T-cell (primary cell): ENCODE results near the gene NUP210. TPM values are rescaled to one million over a fixed set of nuclear protein-coding genes. Genes with fewer than 3 reads are reported as not detected.

Experiments
- ATAC-seq, 4 experiments: fragments of 200-7000 bp in 3 of 4; fragments of 150-1000 bp in 1 of 4; cut with Tn5 transposase; replicated peaks in 1 of 4; 1 replicate in 3 of 4; 2 replicates in 1 of 4; pipeline ENCODE4 v1.10.0; 2021; ENCODE audit warnings: moderate library complexity in 3 of 4, mild to moderate bottlenecking in 2 of 4, moderate number of reproducible peaks in 1 of 4
- CTCF ChIA-PET, 2 donors: fragments of 300-600 bp; sonication (Branson Sonifier 250); formaldehyde crosslinking; loops; one replicate each; lab custom pipeline; 2022; ENCODE audit warnings: antibody characterized with exemption in 2 of 2; lab: Charles Lee
- POLR2A ChIA-PET, 2 donors: fragments of 300-600 bp; sonication (Branson Sonifier 250); formaldehyde crosslinking; loops; one replicate each; lab custom pipeline; 2022; ENCODE audit warnings: antibody characterized with exemption in 2 of 2; lab: Charles Lee
- DNase-seq, 35 experiments: peaks; one replicate each; pipeline versions ENCODE4 v3.0.0 to v3.0.0-alpha.2; 2013 to 2023
- H3K27ac ChIP-seq: one replicate; pipeline ENCODE4 v1.5.1; 2013; ENCODE audit warnings: low read length
- H3K27me3 ChIP-seq, 2 experiments: replicated peaks in 1 of 2; 1 replicate in 1 of 2; 2 replicates in 1 of 2; pipeline versions ENCODE4 v1.6.1 to v1.7.0; 2013; ENCODE audit warnings: low read length in 1 of 2, mixed read lengths in 1 of 2; ENCODE audit not compliant: control insufficient read depth in 2 of 2, insufficient read depth in 2 of 2; ENCODE audit errors: extremely low read depth in 1 of 2
- H3K36me3 ChIP-seq, 2 donors: 1 replicate in 1 of 2; 2 replicates in 1 of 2; pipeline versions ENCODE4 v1.6.1 to v1.7.0; 2013; ENCODE audit warnings: low read length in 1 of 2; ENCODE audit not compliant: control insufficient read depth in 2 of 2, insufficient read depth in 1 of 2; ENCODE audit errors: extremely low read depth in 1 of 2
- H3K4me1 ChIP-seq, 2 experiments: 1 replicate in 1 of 2; 2 replicates in 1 of 2; pipeline versions ENCODE4 v1.6.1 to v1.7.0; 2013; ENCODE audit warnings: low read length in 2 of 2, mixed read lengths in 1 of 2; ENCODE audit not compliant: insufficient read depth in 2 of 2, control insufficient read depth in 1 of 2; ENCODE audit errors: extremely low read depth in 1 of 2
- H3K4me3 ChIP-seq, 2 donors: 1 replicate in 1 of 2; 2 replicates in 1 of 2; pipeline versions ENCODE4 v1.5.1 to v1.7.0; 2013; ENCODE audit warnings: mild to moderate bottlenecking in 2 of 2, low read length in 1 of 2, moderate library complexity in 1 of 2; ENCODE audit not compliant: control insufficient read depth in 1 of 2; ENCODE audit errors: extremely low read depth in 1 of 2
- H3K9me3 ChIP-seq: 2 replicates; pipeline ENCODE4 v1.7.0; 2013
- H3K27ac Mint-ChIP-seq, 2 donors: one replicate each; pipeline ENCODE4 v1.8.0; 2020 to 2021; ENCODE audit warnings: mild to moderate bottlenecking in 2 of 2, mixed read lengths in 2 of 2
- H3K27me3 Mint-ChIP-seq, 2 donors: one replicate each; pipeline ENCODE4 v1.8.0; 2021 to 2022; ENCODE audit warnings: mixed read lengths in 2 of 2
- H3K36me3 Mint-ChIP-seq: one replicate; pipeline ENCODE4 v1.8.0; 2021; ENCODE audit warnings: mixed read lengths
- H3K4me1 Mint-ChIP-seq, 3 donors: one replicate each; pipeline ENCODE4 v1.8.0; 2020 to 2022; ENCODE audit warnings: mixed read lengths in 3 of 3, mild to moderate bottlenecking in 1 of 3
- H3K4me3 Mint-ChIP-seq, 3 donors: one replicate each; pipeline ENCODE4 v1.8.0; 2020 to 2022; ENCODE audit warnings: mild to moderate bottlenecking in 3 of 3, mixed read lengths in 3 of 3, moderate library complexity in 3 of 3
- H3K9me3 Mint-ChIP-seq, 3 donors: one replicate each; pipeline ENCODE4 v1.8.0; 2020 to 2022; ENCODE audit warnings: mixed read lengths in 3 of 3
- WGBS: methylation state at CpG from one replicate; pipeline ENCODE4 v1.1.5; 2013; ENCODE audit warnings: missing lambda C conversion rate; ENCODE audit not compliant: insufficient coverage; 5-methylcytosine and 5-hydroxymethylcytosine counted together
- total RNA-seq, 35 experiments: library from RNA in 6 of 35; stranded (reverse) in 6 of 35; fragments of 120-200 nt in 1 of 35; gene quantifications; one replicate each; pipeline versions ENCODE4 v1.2.1 to v1.2.4 and lab custom pipeline; 2013 to 2026

The NUP210 gene
- total RNA-seq, 5 donors from 2014 or later (not counting 1 experiment from before 2014, with no cell fraction given), result 117 to 148 (median 125) TPM

- H3K4me3 ChIP-seq, result no peak overlapping the region
- H3K4me1 ChIP-seq, result peaks cover 15 to 17% of the 10 kb centered on the region in 2 experiments
- Mint-ChIP-seq H3K9me3 (no peaks in the 10 kb centered on the region), H3K27me3 (no peaks in the 10 kb centered on the region), H3K27ac (peak overlapping the region; percentile 83 to 89), H3K4me3 (no peak overlapping the region), H3K4me1 (peaks cover 32 to 41% (median 39%) of the 10 kb centered on the region in 3 donors), H3K36me3 (peaks cover 65% of the 10 kb centered on the region)
- ChIA-PET POLR2A (interaction anchor here in 1 of 2 donors (0.6 kb wide), 1 partner anchor 283 kb away, joined by 4 read pairs; no protein-coding TSS in a partner anchor), CTCF (no interaction called here)
- no peaks in the 10 kb centered on the region for H3K9me3 ChIP-seq
- H3K27ac ChIP-seq, result no peak overlapping the region
- H3K27me3 ChIP-seq, result no peaks in the 10 kb centered on the region
- WGBS, result no CpG with 5 or more reads among the region's 5 CpGs
- ATAC-seq (no peak), DNase-seq (no peak)
- H3K36me3 ChIP-seq, result peaks cover 41 to 95% of the 10 kb centered on the region in 2 donors
These were observed 66.6 kb downstream of the NUP210 start for GRCh38 chr3:13353506-13353905.

GRCh38 chr3:13352621-13353131 is 67.4 kb downstream of the NUP210 start:
- Mint-ChIP-seq H3K4me3 (no peak overlapping the region), H3K27me3 (no peaks in the 10 kb centered on the region), H3K9me3 (no peaks in the 10 kb centered on the region), H3K27ac (peak overlapping the region; percentile 89 to 92), H3K4me1 (peaks cover 40 to 49% (median 47%) of the 10 kb centered on the region in 3 donors), H3K36me3 (peaks cover 61% of the 10 kb centered on the region)
- ChIA-PET CTCF (interaction anchor here in 1 of 2 donors (1.3 kb wide), 1 partner anchor 100 kb away, joined by 6 read pairs; no protein-coding TSS in a partner anchor), POLR2A (no interaction called here)
- 42% methylated on average over 5 of the region's 7 CpGs for WGBS
- DNase-seq, result peak in 1 of 35 experiments; percentile 23
- Histone ChIP-seq H3K4me1 (peaks cover 24 to 25% of the 10 kb centered on the region in 2 experiments), H3K36me3 (peaks cover 33 to 94% of the 10 kb centered on the region in 2 donors), H3K9me3 (no peaks in the 10 kb centered on the region), H3K27me3 (no peaks in the 10 kb centered on the region), H3K27ac (no peak overlapping the region), H3K4me3 (no peak overlapping the region)
- peak in 2 of 4 experiments; percentile 35 to 52 for ATAC-seq

GRCh38 chr3:13349823-13350222 is 70.3 kb downstream of the NUP210 start:
- no peak overlapping the region for H3K4me3 ChIP-seq
- H3K36me3 ChIP-seq, result peaks cover 15 to 88% of the 10 kb centered on the region in 2 donors
- Mint-ChIP-seq H3K4me1 (peaks cover 56 to 66% (median 58%) of the 10 kb centered on the region in 3 donors), H3K9me3 (no peaks in the 10 kb centered on the region), H3K36me3 (peaks cover 60% of the 10 kb centered on the region), H3K27me3 (no peaks in the 10 kb centered on the region), H3K4me3 (peak overlapping the region in 1 of 3 donors; percentile 69), H3K27ac (peak overlapping the region; percentile 97 to 99)
- WGBS, result 53% methylated on average over 2 of the region's 3 CpGs
- H3K27ac ChIP-seq, result peak overlapping the region; percentile 58
- ATAC-seq (no peak), DNase-seq (no peak)
- POLR2A ChIA-PET, result no interaction called here
- peaks cover 37 to 54% of the 10 kb centered on the region in 2 experiments for H3K4me1 ChIP-seq
- H3K9me3 ChIP-seq, result no peaks in the 10 kb centered on the region
- CTCF ChIA-PET, result interaction anchor here in 1 of 2 donors (3.1 kb wide), 1 partner anchor 103 kb away, joined by 17 read pairs; no protein-coding TSS in a partner anchor
- H3K27me3 ChIP-seq, result no peaks in the 10 kb centered on the region

GRCh38 chr3:13348661-13349396 is 71.3 kb downstream of the NUP210 start:
- H3K27ac ChIP-seq, result peak overlapping the region; percentile 58
- H3K4me1 ChIP-seq, result peaks cover 37 to 64% of the 10 kb centered on the region in 2 experiments
- no peaks in the 10 kb centered on the region for H3K9me3 Mint-ChIP-seq
- WGBS, result 9% methylated on average over 6 of the region's 13 CpGs
- peak; percentile 37 to 53 (median 51) for ATAC-seq
- ChIA-PET CTCF (interaction anchor here (0.6 to 3.1 kb wide), 3 partner anchors 56 to 104 kb away, joined by 3 to 17 read pairs (median 5); no protein-coding TSS in a partner anchor), POLR2A (no interaction called here)
- peak in 26 of 35 experiments; percentile 9 to 53 (median 31) for DNase-seq
- no peaks in the 10 kb centered on the region for H3K27me3 Mint-ChIP-seq
- H3K9me3 ChIP-seq, result no peaks in the 10 kb centered on the region
- peak overlapping the region in 1 of 2 donors; percentile 44 for H3K4me3 ChIP-seq
- peaks cover 55 to 71% (median 64%) of the 10 kb centered on the region in 3 donors for H3K4me1 Mint-ChIP-seq
- peaks cover 9 to 88% of the 10 kb centered on the region in 2 donors for H3K36me3 ChIP-seq
- no peaks in the 10 kb centered on the region for H3K27me3 ChIP-seq
- H3K36me3 Mint-ChIP-seq, result peaks cover 59% of the 10 kb centered on the region
- H3K4me3 Mint-ChIP-seq, result peak overlapping the region; percentile 65 to 72 (median 69)
- peak overlapping the region; percentile 97 to 99 for H3K27ac Mint-ChIP-seq

- no peak for ATAC-seq
- no peak for DNase-seq
- peaks cover 7 to 87% of the 10 kb centered on the region in 2 donors for H3K36me3 ChIP-seq
- peak overlapping the region in 2 of 3 donors; percentile 69 to 72 for H3K4me3 Mint-ChIP-seq
- H3K4me3 ChIP-seq, result no peak overlapping the region
- peak overlapping the region; percentile 33 for H3K27ac ChIP-seq
- no CpG with 5 or more reads among the region's 3 CpGs for WGBS
- no peaks in the 10 kb centered on the region for H3K27me3 Mint-ChIP-seq
- POLR2A ChIA-PET, result no interaction called here
- H3K27me3 ChIP-seq, result no peaks in the 10 kb centered on the region
- peaks cover 56% of the 10 kb centered on the region for H3K36me3 Mint-ChIP-seq
- peaks cover 55 to 70% (median 59%) of the 10 kb centered on the region in 3 donors for H3K4me1 Mint-ChIP-seq
- CTCF ChIA-PET, result interaction anchor here (0.6 to 3.1 kb wide), 3 partner anchors 78 to 104 kb away, joined by 5 to 17 read pairs (median 7); no protein-coding TSS in a partner anchor
- no peaks in the 10 kb centered on the region for H3K9me3 Mint-ChIP-seq
- peaks cover 37 to 71% of the 10 kb centered on the region in 2 experiments for H3K4me1 ChIP-seq
- H3K27ac Mint-ChIP-seq, result peak overlapping the region; percentile 97 to 99
- no peaks in the 10 kb centered on the region for H3K9me3 ChIP-seq
These were observed 72.0 kb downstream of the NUP210 start for GRCh38 chr3:13348100-13348499.

GRCh38 chr3:13347390-13347950 is 72.7 kb downstream of the NUP210 start:
- Mint-ChIP-seq H3K9me3 (no peaks in the 10 kb centered on the region), H3K27ac (peak overlapping the region; percentile 97 to 99), H3K4me1 (peaks cover 52 to 64% (median 53%) of the 10 kb centered on the region in 3 donors), H3K27me3 (no peaks in the 10 kb centered on the region), H3K4me3 (peak overlapping the region in 1 of 3 donors; percentile 69), H3K36me3 (peaks cover 55% of the 10 kb centered on the region)
- ChIA-PET POLR2A (no interaction called here), CTCF (interaction anchor here (1.6 to 2.5 kb wide), 2 partner anchors 105 kb away, joined by 7 to 47 read pairs; no protein-coding TSS in a partner anchor)
- peaks cover 11 to 87% of the 10 kb centered on the region in 2 donors for H3K36me3 ChIP-seq
- H3K27ac ChIP-seq, result peak overlapping the region; percentile 33
- WGBS, result 85% methylated on average over 12 of the region's 15 CpGs
- no peak overlapping the region for H3K4me3 ChIP-seq
- peaks cover 37 to 71% of the 10 kb centered on the region in 2 experiments for H3K4me1 ChIP-seq
- no peaks in the 10 kb centered on the region for H3K9me3 ChIP-seq
- no peak for DNase-seq
- H3K27me3 ChIP-seq, result no peaks in the 10 kb centered on the region
- no peak for ATAC-seq
